ENCODE measurements around the gene STK32B.

GRCh38 chr4:5054532-5054931, 3.3 kb downstream of the STK32B start:
- TF ChIP-seq CTCF (conservative IDR thresholded peaks at IDR 0.05; ENCODE audit: low read depth, low read length), result no peak
- TF ChIP-seq EZH2 (IDR thresholded peaks at IDR 0.05; ENCODE audit: low read length, unreplicated experiment), result no peak
